Ishikawa (cell line): ENCODE measurements around the gene ADGRL3.

ENCODE experiments used
- CEBPB ChIP-seq: IDR thresholded peaks from 2 replicates; pipeline ENCODE4 v1.6.1; 2012
- CREB1 ChIP-seq: IDR thresholded peaks from 2 replicates; pipeline ENCODE4 v1.6.1; 2012; ENCODE audit warnings: low read depth
- EGR1 ChIP-seq: IDR thresholded peaks from 2 replicates; pipeline ENCODE4 v1.6.1; 2012
- MAX ChIP-seq: IDR thresholded peaks from 2 replicates; pipeline ENCODE4 v1.6.1; 2012
- RAD21 ChIP-seq: IDR thresholded peaks from 2 replicates; pipeline ENCODE4 v1.6.1; 2012; ENCODE audit warnings: low read depth
- REST ChIP-seq: IDR thresholded peaks from 2 replicates; pipeline ENCODE4 v1.6.1; 2012; ENCODE audit warnings: low read depth, mild to moderate bottlenecking
- TAF1 ChIP-seq: IDR thresholded peaks from 2 replicates; pipeline ENCODE4 v1.6.1; 2012; ENCODE audit warnings: low read depth, mild to moderate bottlenecking
- TCF12 ChIP-seq: IDR thresholded peaks from 2 replicates; pipeline ENCODE4 v1.6.1; 2012; ENCODE audit warnings: low read depth
- TEAD4 ChIP-seq: IDR thresholded peaks from 2 replicates; pipeline ENCODE4 v1.6.1; 2012
- YY1 ChIP-seq: IDR thresholded peaks from 2 replicates; pipeline ENCODE4 v1.6.1; 2012; ENCODE audit warnings: low read depth
- ZBTB7A ChIP-seq: IDR thresholded peaks from 2 replicates; pipeline ENCODE4 v1.6.1; 2012; ENCODE audit warnings: low read depth

DNA sequence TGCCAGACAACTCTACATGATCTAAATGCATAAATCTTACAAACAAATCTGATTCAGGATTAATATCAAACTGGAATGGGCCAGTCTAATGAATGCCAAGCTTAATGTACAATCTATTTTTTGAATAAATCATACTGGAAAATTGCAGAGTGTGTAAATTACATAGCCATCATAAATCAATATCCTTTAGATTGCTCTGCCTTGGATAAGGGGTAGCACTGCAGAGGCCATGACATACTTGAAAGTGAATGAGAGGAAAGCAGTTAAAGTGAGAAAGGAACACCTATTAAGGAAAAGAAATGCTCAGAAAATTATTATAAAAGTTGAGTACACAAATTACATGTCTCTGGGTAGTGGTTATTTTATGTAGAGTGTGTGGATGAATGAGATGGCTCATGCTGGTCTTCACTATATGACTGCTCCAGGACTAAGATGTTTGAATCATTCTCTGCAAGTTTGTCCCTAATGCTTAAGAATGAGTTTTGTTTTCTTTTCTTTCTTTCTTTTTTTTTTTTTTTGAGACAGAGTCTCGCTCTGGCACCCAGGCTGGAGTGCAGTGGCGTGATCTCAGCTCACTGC, 100.2 kb downstream of the ADGRL3 start:
- TF ChIP-seq MAX: no peak
- TF ChIP-seq CEBPB: no peak
- TF ChIP-seq CREB1: no peak
- TF ChIP-seq TEAD4: no peak
- TF ChIP-seq RAD21: no peak
- TF ChIP-seq ZBTB7A: no peak
- TF ChIP-seq TCF12: no peak
- no peak for TF ChIP-seq TAF1
- TF ChIP-seq REST: no peak
- no peak for TF ChIP-seq YY1
- TF ChIP-seq EGR1: no peak
